ENCODE measurements around the gene PFKFB3. TPM values are rescaled to one million over a fixed set of nuclear protein-coding genes. Genes with fewer than 3 reads are reported as not detected.

PFKFB3 gene
- total RNA-seq, 1 donor from 2014 or later: 64.5 TPM

- H3K27me3 Mint-ChIP-seq: no peaks in the 10 kb centered on the region
- no peak overlapping the region for H3K27ac Mint-ChIP-seq
- DNase-seq (ENCODE audit: low spot score, unreplicated experiment): no peak
- H3K4me3 Mint-ChIP-seq (ENCODE audit: low read depth): no peak overlapping the region
- H3K36me3 Mint-ChIP-seq (ENCODE audit: insufficient read depth): peaks cover 29% of the 10 kb centered on the region
- H3K4me1 Mint-ChIP-seq (ENCODE audit: low read depth): no peaks in the 10 kb centered on the region
- no peaks in the 10 kb centered on the region for H3K9me3 Mint-ChIP-seq (ENCODE audit: low read depth)
- no peak for TF ChIP-seq CTCF (IDR thresholded peaks at IDR 0.05; ENCODE audit: unreplicated experiment)
Observed at GRCh38 chr10:6217611-6218010, 14.9 kb downstream of the PFKFB3 start.

- Mint-ChIP-seq H3K36me3 (ENCODE audit: insufficient read depth) (peaks cover 25% of the 10 kb centered on the region), H3K27ac (no peak overlapping the region), H3K9me3 (ENCODE audit: low read depth) (no peaks in the 10 kb centered on the region), H3K27me3 (no peaks in the 10 kb centered on the region), H3K4me3 (ENCODE audit: low read depth) (no peak overlapping the region), H3K4me1 (ENCODE audit: low read depth) (no peaks in the 10 kb centered on the region)
- no peak for TF ChIP-seq CTCF (IDR thresholded peaks at IDR 0.05; ENCODE audit: unreplicated experiment)
- no peak for DNase-seq (ENCODE audit: low spot score, unreplicated experiment)
Observed at GRCh38 chr10:6218692-6219493, 16.2 kb downstream of the PFKFB3 start.

- peaks cover 24% of the 10 kb centered on the region for H3K36me3 Mint-ChIP-seq (ENCODE audit: insufficient read depth)
- no peaks in the 10 kb centered on the region for H3K27me3 Mint-ChIP-seq
- H3K4me3 Mint-ChIP-seq (ENCODE audit: low read depth): no peak overlapping the region
- no peaks in the 10 kb centered on the region for H3K9me3 Mint-ChIP-seq (ENCODE audit: low read depth)
- H3K4me1 Mint-ChIP-seq (ENCODE audit: low read depth): no peaks in the 10 kb centered on the region
- no peak for TF ChIP-seq CTCF (IDR thresholded peaks at IDR 0.05; ENCODE audit: unreplicated experiment)
- no peak overlapping the region for H3K27ac Mint-ChIP-seq
- no peak for DNase-seq (ENCODE audit: low spot score, unreplicated experiment)
Observed at GRCh38 chr10:6219494-6219836, 16.7 kb downstream of the PFKFB3 start.

DNA sequence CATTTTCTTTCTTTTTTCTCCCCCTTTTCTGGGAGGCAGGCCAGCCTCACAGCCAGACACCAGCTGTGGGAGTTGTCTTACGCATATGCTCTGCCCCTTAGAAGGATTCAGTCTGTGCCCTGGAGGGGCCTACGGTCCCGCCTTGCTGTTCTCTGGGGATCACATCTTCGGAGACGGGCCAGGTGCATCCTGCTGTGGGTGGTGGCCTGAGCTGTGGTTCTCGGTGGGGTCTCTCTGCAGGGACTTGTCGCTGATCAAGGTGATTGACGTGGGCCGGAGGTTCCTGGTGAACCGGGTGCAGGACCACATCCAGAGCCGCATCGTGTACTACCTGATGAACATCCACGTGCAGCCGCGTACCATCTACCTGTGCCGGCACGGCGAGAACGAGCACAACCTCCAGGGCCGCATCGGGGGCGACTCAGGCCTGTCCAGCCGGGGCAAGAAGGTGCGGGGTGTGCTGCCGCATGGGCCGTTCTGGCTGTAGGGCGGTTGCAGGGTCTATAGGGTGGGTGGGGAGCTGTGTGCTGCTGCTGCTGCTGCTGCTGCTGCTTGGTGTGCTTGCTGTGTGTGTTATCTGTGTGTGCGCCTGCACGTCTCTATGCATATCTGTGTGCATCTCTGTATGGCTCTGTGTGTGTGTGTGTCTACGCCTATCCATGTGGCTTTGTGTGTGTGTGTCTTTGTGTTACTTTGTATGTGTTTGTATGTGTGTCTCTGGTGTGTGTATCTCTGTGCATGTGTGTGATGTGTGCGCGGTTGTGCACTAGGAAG is 17.9 kb downstream of the PFKFB3 start:
- no peaks in the 10 kb centered on the region for H3K4me1 Mint-ChIP-seq (ENCODE audit: low read depth)
- H3K4me3 Mint-ChIP-seq (ENCODE audit: low read depth): no peak overlapping the region
- H3K36me3 Mint-ChIP-seq (ENCODE audit: insufficient read depth): peaks cover 25% of the 10 kb centered on the region
- H3K27me3 Mint-ChIP-seq: no peaks in the 10 kb centered on the region
- no peak for TF ChIP-seq CTCF (IDR thresholded peaks at IDR 0.05; ENCODE audit: unreplicated experiment)
- no peak for DNase-seq (ENCODE audit: low spot score, unreplicated experiment)
- H3K9me3 Mint-ChIP-seq (ENCODE audit: low read depth): no peaks in the 10 kb centered on the region
- no peak overlapping the region for H3K27ac Mint-ChIP-seq

DNA sequence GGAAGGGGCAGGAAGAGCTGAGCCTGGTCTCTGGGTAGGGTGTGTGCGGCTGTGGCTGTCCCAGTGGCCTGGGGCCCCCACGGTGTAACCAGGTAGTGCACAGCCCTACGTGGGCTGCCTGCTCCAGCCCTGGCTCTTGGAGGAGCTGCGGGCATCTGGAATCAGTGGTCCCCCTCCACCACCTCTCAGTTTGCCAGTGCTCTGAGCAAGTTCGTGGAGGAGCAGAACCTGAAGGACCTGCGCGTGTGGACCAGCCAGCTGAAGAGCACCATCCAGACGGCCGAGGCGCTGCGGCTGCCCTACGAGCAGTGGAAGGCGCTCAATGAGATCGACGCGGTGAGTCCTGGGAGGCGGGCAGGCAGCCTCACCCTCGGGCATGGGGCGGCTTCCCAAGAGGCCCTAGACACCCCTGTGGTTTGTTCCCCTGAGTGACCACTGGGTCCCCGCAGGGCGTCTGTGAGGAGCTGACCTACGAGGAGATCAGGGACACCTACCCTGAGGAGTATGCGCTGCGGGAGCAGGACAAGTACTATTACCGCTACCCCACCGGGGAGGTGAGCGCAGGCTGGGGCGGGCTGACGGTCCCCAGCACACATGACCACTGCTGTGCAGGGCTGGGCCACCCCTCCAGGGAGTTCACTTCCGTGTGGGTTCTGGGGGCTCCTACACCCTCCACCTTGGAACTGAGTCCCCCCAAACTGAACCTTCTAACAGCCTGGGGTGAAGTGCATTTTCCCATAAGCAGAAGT is 18.6 kb downstream of the PFKFB3 start:
- TF ChIP-seq CTCF (IDR thresholded peaks at IDR 0.05; ENCODE audit: unreplicated experiment): no peak
- no peak for DNase-seq (ENCODE audit: low spot score, unreplicated experiment)
- Mint-ChIP-seq H3K27ac (peak overlapping the region; percentile 62), H3K27me3 (no peaks in the 10 kb centered on the region), H3K36me3 (ENCODE audit: insufficient read depth) (peaks cover 29% of the 10 kb centered on the region), H3K4me3 (ENCODE audit: low read depth) (no peak overlapping the region), H3K9me3 (ENCODE audit: low read depth) (no peaks in the 10 kb centered on the region), H3K4me1 (ENCODE audit: low read depth) (no peaks in the 10 kb centered on the region)

Data from progenitor cell of endocrine pancreas (in vitro differentiated cells).